Activated T-cell treated with anti-CD3 and anti-CD28 coated beads, Interleukin-2, amount 50 U/mL, for 72 hours (primary cell): ENCODE results near the gene MYO7B. TPM values are rescaled to one million over a fixed set of nuclear protein-coding genes. Genes with fewer than 3 reads are reported as not detected.

Source experiments
- ATAC-seq, 2 donors: fragments of 150-1000 bp; cut with Tn5 transposase; replicated peaks in 1 of 2; 2 replicates each; pipeline ENCODE4 v1.10.0; 2021; ENCODE audit warnings: moderate library complexity in 2 of 2, mild to moderate bottlenecking in 1 of 2
- DNase-seq, 2 donors: peaks; one replicate each; pipeline ENCODE4 v3.0.0; 2021 to 2022; ENCODE audit warnings: mixed read lengths in 1 of 2
- H3K27ac Mint-ChIP-seq: one replicate; pipeline ENCODE4 v1.8.0; 2022; ENCODE audit warnings: mild to moderate bottlenecking, moderate library complexity, mixed read lengths
- H3K27me3 Mint-ChIP-seq: one replicate; pipeline ENCODE4 v1.8.0; 2022; ENCODE audit warnings: low read depth, mixed read lengths
- H3K36me3 Mint-ChIP-seq, 2 donors: one replicate each; pipeline ENCODE4 v1.8.0; 2022; ENCODE audit warnings: mixed read lengths in 2 of 2, mild to moderate bottlenecking in 1 of 2; ENCODE audit not compliant: insufficient read depth in 2 of 2
- H3K4me1 Mint-ChIP-seq: one replicate; pipeline ENCODE4 v1.8.0; 2022; ENCODE audit warnings: low read depth, mixed read lengths
- H3K4me3 Mint-ChIP-seq, 2 donors: one replicate each; pipeline ENCODE4 v1.8.0; 2022; ENCODE audit warnings: mild to moderate bottlenecking in 2 of 2, mixed read lengths in 2 of 2, moderate library complexity in 2 of 2
- H3K9me3 Mint-ChIP-seq, 2 donors: one replicate each; pipeline ENCODE4 v1.8.0; 2022; ENCODE audit warnings: mixed read lengths in 2 of 2
- total RNA-seq, 2 donors: library from RNA; stranded (reverse); gene quantifications; one replicate each; pipeline ENCODE4 v1.2.3, GENCODE V29; 2022

Gene MYO7B
- total RNA-seq, 2 donors from 2014 or later, result 0.50 to 0.79 TPM

DNA sequence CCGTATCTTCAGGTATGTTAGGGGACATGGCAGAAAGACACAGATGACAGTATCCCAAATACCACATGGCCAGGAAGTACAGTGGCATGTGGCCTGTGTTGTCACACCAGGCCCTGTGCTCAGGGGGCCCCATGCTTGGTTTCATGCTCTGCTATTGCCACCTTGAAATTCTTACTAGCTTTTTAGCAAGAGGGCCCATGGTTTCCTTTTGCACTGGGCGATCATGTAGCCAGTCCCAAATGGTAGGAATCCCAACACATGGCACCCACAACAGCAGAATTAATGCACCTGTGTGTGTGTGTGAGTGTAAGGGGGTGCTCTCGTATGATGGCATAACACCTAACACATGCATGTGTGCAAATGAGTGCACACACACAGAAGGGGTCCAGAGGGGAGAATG, 39.2 kb downstream of the MYO7B start:
- Mint-ChIP-seq H3K27ac (no peak overlapping the region), H3K9me3 (no peaks in the 10 kb centered on the region)
- no peak for ATAC-seq

DNA sequence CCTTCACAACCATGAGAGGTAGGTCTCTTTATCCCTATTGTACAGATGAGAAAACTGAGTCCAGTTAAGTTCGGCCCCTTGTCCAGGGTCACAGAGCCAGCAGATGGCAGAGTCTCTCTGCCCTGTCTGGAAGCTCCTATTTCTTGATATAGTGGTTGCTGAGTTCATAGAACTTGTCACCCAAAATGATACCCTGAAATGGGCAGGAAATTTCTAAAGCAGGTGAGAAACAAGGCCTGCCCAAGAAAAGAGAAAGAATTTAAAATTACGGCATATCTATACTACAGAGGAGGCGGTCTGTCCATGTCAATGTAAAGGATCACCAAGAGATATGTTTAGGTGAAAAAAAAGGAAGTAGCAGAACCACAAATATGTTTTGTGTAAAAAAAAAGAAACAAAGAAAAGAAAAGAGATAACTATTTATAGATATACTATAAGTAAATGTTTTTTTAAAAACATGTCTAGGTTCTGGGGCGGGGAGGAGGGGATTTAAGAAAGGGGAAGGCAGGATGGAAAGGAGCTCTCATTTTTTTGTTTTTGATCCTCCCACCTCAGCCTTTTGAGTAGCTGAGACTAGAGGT, 39.8 kb downstream of the MYO7B start:
- peaks cover 16% of the 10 kb centered on the region for H3K4me1 Mint-ChIP-seq
- no peaks in the 10 kb centered on the region for H3K9me3 Mint-ChIP-seq
- DNase-seq, result no peak

More for the DNA sequence above, 39.2 kb downstream of the MYO7B start:
- Mint-ChIP-seq H3K36me3 (no peaks in the 10 kb centered on the region), H3K4me3 (no peak overlapping the region), H3K4me1 (peaks cover 16% of the 10 kb centered on the region), H3K27me3 (no peaks in the 10 kb centered on the region)
- DNase-seq, result no peak

DNA sequence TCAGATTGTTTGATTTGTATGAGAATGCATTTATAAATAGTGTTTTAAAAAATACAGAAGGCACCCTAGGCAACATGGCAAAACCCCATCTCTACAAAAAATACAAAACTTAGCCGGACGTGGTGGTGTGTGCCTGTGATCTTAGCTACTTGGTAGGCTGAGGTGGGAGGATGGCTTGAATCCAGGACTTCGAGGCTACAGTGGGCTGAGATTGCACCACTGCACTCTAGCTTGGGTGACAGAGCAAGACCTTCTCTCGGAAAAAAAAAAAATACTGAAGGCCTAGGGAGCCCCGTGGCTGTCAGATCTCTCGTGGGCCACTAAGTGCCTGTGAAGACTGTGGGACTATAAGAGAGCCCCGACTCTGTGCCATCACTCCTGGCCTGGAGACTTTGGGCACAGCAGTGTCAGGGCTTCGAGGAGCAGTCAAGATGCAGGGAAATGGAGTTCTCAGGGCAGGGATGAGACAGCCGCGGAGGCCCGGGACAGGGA, 40.5 kb downstream of the MYO7B start:
- Mint-ChIP-seq H3K27ac (no peak overlapping the region), H3K27me3 (no peaks in the 10 kb centered on the region), H3K4me3 (no peak overlapping the region), H3K4me1 (peaks cover 16% of the 10 kb centered on the region), H3K36me3 (no peaks in the 10 kb centered on the region), H3K9me3 (no peaks in the 10 kb centered on the region)
- DNase-seq (no peak), ATAC-seq (no peak)

More for the DNA sequence above, 39.8 kb downstream of the MYO7B start:
- Mint-ChIP-seq H3K27ac (no peak overlapping the region), H3K36me3 (no peaks in the 10 kb centered on the region), H3K27me3 (no peaks in the 10 kb centered on the region), H3K4me3 (no peak overlapping the region)
- ATAC-seq, result no peak

GRCh38 chr2:127576433-127577207, 41.1 kb downstream of the MYO7B start:
- no peak for ATAC-seq
- Mint-ChIP-seq H3K4me1 (peaks cover 16% of the 10 kb centered on the region), H3K4me3 (no peak overlapping the region), H3K27ac (no peak overlapping the region), H3K9me3 (no peaks in the 10 kb centered on the region), H3K27me3 (no peaks in the 10 kb centered on the region), H3K36me3 (no peaks in the 10 kb centered on the region)
- DNase-seq, result no peak

GRCh38 chr2:127577208-127577475, 41.7 kb downstream of the MYO7B start:
- no peaks in the 10 kb centered on the region for H3K36me3 Mint-ChIP-seq
- no peaks in the 10 kb centered on the region for H3K27me3 Mint-ChIP-seq
- H3K4me1 Mint-ChIP-seq, result peaks cover 16% of the 10 kb centered on the region
- ATAC-seq, result no peak
- no peak overlapping the region for H3K4me3 Mint-ChIP-seq
- no peak overlapping the region for H3K27ac Mint-ChIP-seq
- no peaks in the 10 kb centered on the region for H3K9me3 Mint-ChIP-seq
- DNase-seq, result no peak

DNA sequence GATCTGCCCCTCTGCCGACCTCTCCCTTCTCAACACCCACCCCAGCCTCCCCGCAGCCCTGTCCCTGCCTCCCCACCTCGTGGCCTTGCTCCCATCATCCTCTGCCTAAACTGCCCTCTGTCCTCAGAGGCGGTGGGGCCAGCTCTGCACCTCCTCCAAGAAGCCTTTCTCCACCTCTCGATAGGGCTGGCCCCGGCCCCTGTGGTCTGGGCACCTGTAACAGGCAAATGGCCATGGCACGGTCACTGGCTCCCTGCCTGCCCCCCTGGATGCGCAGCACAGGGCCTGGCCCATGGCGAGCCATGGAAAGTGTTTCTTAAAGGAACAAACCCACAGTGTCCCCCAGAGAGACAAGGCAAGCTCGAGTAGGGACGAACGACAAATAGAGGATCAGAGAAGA, 42.0 kb downstream of the MYO7B start:
- peaks cover 16% of the 10 kb centered on the region for H3K4me1 Mint-ChIP-seq
- no peaks in the 10 kb centered on the region for H3K9me3 Mint-ChIP-seq
- no peak overlapping the region for H3K4me3 Mint-ChIP-seq
- no peak overlapping the region for H3K27ac Mint-ChIP-seq
- no peaks in the 10 kb centered on the region for H3K27me3 Mint-ChIP-seq
- H3K36me3 Mint-ChIP-seq, result no peaks in the 10 kb centered on the region
- DNase-seq, result no peak
- ATAC-seq, result no peak

DNA sequence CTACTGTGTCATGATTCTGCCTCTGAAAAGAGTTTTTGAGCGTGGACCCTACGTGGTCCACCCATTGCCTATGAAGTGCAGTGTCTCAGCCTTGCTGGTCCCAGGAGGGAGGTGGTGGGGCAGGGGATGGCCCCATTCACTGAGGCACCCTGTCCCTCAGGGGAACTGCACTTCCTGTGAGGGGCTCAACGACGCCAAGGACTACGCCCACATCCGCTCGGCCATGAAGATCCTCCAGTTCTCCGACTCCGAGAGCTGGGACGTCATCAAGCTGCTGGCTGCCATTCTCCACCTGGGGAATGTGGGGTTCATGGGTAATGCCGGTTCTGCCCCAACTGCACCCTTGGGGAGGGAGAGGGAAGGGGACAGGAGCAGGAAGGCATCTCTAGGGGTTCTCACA, 42.5 kb downstream of the MYO7B start:
- Mint-ChIP-seq H3K4me3 (no peak overlapping the region), H3K9me3 (no peaks in the 10 kb centered on the region), H3K27ac (no peak overlapping the region), H3K27me3 (no peaks in the 10 kb centered on the region), H3K36me3 (no peaks in the 10 kb centered on the region), H3K4me1 (peaks cover 16% of the 10 kb centered on the region)
- DNase-seq (no peak), ATAC-seq (no peak)

DNA sequence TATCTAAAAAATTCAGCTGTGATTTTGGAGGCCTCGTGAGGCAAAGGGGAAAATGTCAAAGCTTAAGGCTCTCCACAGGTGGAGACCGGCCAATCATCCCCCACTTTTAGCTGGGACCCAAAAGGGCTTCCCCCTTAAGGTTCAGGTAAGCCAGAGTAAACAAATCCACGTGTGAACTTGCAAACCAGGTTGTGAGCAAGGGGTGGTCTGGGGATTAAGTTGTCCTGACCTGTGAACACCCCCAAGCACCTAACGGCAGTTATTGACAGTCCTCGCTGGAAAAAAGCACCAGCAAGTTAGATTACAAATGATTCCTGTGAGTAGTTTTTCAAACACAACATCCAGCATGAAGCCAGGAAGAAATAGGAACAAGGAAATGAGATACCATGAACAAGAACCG, 42.9 kb downstream of the MYO7B start:
- H3K4me1 Mint-ChIP-seq, result peaks cover 16% of the 10 kb centered on the region
- no peaks in the 10 kb centered on the region for H3K36me3 Mint-ChIP-seq
- no peaks in the 10 kb centered on the region for H3K9me3 Mint-ChIP-seq
- H3K27ac Mint-ChIP-seq, result no peak overlapping the region
- ATAC-seq, result no peak
- DNase-seq, result no peak
- H3K4me3 Mint-ChIP-seq, result no peak overlapping the region
- H3K27me3 Mint-ChIP-seq, result no peaks in the 10 kb centered on the region

DNA sequence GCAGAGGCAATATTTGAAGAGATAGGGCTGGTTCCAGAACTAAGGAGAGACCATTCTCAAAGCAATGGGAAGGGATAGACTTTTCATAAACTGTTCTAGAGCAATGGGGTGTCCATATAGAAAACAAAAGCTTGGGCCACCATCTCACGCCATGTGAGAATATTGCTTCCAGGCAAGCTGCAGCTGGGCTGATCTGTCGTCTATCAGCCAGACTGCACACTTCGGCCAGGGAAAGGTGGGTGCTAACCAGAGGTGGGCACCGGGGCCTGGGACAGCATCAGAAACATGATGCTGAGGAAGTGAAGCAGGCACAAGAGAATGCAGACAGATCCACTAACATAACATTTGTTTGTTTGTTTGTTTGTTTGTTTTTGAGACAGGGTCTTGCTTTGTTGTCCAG, 43.7 kb downstream of the MYO7B start:
- H3K9me3 Mint-ChIP-seq, result no peaks in the 10 kb centered on the region
- ATAC-seq (no peak), DNase-seq (no peak)
- H3K4me1 Mint-ChIP-seq, result peaks cover 16% of the 10 kb centered on the region
- no peak overlapping the region for H3K27ac Mint-ChIP-seq
- no peaks in the 10 kb centered on the region for H3K36me3 Mint-ChIP-seq
- no peak overlapping the region for H3K4me3 Mint-ChIP-seq
- H3K27me3 Mint-ChIP-seq, result no peaks in the 10 kb centered on the region

- ATAC-seq (no peak), DNase-seq (no peak)
- Mint-ChIP-seq H3K9me3 (no peaks in the 10 kb centered on the region), H3K4me3 (no peak overlapping the region), H3K36me3 (no peaks in the 10 kb centered on the region), H3K27ac (no peak overlapping the region), H3K27me3 (no peaks in the 10 kb centered on the region), H3K4me1 (peaks cover 8% of the 10 kb centered on the region)
Observed at GRCh38 chr2:127580167-127581049, 44.9 kb downstream of the MYO7B start.

- ATAC-seq (no peak), DNase-seq (no peak)
- H3K27ac Mint-ChIP-seq, result no peak overlapping the region
- H3K36me3 Mint-ChIP-seq, result no peaks in the 10 kb centered on the region
- H3K27me3 Mint-ChIP-seq, result no peaks in the 10 kb centered on the region
- H3K4me3 Mint-ChIP-seq, result no peak overlapping the region
- peaks cover 2% of the 10 kb centered on the region for H3K4me1 Mint-ChIP-seq
- no peaks in the 10 kb centered on the region for H3K9me3 Mint-ChIP-seq
Observed at GRCh38 chr2:127581050-127581345, 45.5 kb downstream of the MYO7B start.

- ATAC-seq, result no peak
- DNase-seq, result no peak
- H3K4me1 Mint-ChIP-seq, result no peaks in the 10 kb centered on the region
- no peaks in the 10 kb centered on the region for H3K27me3 Mint-ChIP-seq
- H3K36me3 Mint-ChIP-seq, result no peaks in the 10 kb centered on the region
- H3K27ac Mint-ChIP-seq, result no peak overlapping the region
- no peak overlapping the region for H3K4me3 Mint-ChIP-seq
- no peaks in the 10 kb centered on the region for H3K9me3 Mint-ChIP-seq
Observed at GRCh38 chr2:127581516-127582490, 46.3 kb downstream of the MYO7B start.
